ENCODE results near the gene SDC1.

DNA sequence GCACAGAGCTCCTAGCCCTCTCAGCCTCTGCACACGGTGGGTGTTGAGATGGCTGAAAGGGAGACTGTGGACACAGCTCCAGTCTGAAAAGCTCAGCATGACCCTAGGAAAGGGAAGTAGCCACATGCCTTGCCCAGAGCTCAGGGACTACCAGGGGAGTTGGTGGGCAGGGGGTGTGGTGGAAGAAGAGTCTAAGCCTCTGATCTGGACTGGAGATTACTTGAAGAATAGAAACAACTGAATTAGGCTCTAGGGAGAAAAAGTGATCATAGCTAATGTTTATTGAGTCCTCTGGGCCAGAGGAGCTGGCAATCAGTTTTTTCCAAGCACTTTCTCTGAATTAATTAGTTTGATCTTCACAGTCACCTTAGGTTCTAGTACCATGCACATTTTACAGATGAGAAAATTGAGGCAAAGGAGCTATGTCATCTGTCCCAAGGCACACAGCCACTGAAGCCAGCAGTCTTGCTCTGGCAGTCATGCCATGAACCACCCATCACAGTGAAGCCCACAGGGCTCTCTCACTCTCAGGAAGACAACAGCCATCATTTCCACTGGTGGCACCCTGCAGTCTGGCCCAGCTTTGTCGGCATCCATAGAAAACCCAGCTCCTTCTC lies 10.3 kb downstream of the SDC1 start:
- TF ChIP-seq, protein P1, sequence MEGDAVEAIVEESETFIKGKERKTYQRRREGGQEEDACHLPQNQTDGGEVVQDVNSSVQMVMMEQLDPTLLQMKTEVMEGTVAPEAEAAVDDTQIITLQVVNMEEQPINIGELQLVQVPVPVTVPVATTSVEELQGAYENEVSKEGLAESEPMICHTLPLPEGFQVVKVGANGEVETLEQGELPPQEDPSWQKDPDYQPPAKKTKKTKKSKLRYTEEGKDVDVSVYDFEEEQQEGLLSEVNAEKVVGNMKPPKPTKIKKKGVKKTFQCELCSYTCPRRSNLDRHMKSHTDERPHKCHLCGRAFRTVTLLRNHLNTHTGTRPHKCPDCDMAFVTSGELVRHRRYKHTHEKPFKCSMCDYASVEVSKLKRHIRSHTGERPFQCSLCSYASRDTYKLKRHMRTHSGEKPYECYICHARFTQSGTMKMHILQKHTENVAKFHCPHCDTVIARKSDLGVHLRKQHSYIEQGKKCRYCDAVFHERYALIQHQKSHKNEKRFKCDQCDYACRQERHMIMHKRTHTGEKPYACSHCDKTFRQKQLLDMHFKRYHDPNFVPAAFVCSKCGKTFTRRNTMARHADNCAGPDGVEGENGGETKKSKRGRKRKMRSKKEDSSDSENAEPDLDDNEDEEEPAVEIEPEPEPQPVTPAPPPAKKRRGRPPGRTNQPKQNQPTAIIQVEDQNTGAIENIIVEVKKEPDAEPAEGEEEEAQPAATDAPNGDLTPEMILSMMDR (conservative IDR thresholded peaks at IDR 0.05; ENCODE audit: low read length), result no peak
- TF ChIP-seq EZH2phosphoT487 (IDR thresholded peaks at IDR 0.05; ENCODE audit: borderline replicate concordance, low read depth, low read length), result no peak
